ENCODE data around the gene GRIN2A. TPM values are rescaled to one million over a fixed set of nuclear protein-coding genes. Genes with fewer than 3 reads are reported as not detected.

Gene GRIN2A
- total RNA-seq, 1 donor = 3.4 TPM

DNA sequence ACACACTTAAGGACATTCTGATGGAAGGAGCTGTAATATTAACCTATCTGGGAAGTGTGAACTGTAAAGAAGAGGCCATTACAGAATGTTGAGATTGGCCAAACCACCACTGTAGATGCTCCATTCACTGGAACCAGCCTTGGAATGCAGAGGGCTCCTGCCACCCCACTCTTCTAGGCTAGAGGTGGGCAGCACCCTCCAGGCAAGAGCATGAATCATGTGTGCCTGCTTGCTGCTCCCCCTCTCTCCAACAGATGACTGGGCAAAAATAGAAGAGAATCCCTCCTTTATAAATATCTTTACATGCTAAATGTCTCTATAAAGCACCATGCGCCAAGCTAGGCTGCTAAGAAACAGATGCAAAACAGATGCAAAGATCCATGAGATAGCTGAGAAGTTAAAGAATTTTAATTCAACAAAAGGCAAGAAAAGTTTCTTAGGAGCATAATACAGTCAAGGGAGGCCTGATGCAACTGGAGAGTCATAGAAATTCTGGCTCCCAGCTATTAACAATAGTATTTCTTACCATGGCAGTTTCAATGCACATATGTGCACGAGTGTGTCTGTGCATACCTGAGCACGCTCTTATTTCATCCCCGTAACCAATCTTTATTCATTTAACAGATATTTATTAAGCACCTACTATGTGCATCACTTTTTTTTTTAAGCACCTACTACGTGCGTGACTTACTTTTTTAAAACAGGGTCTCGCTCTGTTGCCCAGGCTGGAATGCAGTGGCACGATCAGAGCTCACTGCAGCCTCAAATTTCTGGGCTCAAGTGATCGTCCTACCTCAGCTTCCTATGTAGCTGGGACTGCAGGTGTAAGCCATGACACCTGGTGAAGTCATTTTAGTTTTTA is 53.6 kb downstream of the GRIN2A start:
- TF ChIP-seq, protein P1, sequence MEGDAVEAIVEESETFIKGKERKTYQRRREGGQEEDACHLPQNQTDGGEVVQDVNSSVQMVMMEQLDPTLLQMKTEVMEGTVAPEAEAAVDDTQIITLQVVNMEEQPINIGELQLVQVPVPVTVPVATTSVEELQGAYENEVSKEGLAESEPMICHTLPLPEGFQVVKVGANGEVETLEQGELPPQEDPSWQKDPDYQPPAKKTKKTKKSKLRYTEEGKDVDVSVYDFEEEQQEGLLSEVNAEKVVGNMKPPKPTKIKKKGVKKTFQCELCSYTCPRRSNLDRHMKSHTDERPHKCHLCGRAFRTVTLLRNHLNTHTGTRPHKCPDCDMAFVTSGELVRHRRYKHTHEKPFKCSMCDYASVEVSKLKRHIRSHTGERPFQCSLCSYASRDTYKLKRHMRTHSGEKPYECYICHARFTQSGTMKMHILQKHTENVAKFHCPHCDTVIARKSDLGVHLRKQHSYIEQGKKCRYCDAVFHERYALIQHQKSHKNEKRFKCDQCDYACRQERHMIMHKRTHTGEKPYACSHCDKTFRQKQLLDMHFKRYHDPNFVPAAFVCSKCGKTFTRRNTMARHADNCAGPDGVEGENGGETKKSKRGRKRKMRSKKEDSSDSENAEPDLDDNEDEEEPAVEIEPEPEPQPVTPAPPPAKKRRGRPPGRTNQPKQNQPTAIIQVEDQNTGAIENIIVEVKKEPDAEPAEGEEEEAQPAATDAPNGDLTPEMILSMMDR (IDR thresholded peaks at IDR 0.05; ENCODE audit: insufficient read depth, low read length) = no peak
- peak; percentile 78 for DNase-seq (ENCODE audit: low read depth)
- H3K4me3 ChIP-seq (ENCODE audit: low read depth, low read length) = no peak overlapping the region

DNA sequence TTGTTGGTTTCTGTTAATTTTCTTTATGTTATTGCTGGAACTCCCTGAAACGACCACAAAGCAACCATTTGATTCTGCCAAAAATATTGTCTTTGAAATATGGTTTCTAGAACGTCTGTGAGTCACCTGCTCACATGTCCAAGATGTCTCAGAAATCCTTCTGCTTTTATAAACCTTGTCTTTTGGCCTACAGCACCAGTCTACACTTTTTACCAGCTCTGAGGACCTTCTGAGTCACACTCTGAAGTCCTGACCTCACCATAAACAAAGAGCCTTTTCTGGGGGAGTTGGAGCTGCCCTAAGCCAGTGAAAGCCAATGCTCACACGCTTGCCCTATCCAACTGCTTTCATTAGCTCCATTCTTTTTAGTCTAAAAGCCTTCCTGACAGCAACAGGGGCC is 55.5 kb downstream of the GRIN2A start:
- H3K4me3 ChIP-seq (ENCODE audit: low read depth, low read length) = no peak overlapping the region
- peak; percentile 96 for DNase-seq (ENCODE audit: low read depth)
- TF ChIP-seq, protein P1 (IDR thresholded peaks at IDR 0.05; ENCODE audit: insufficient read depth, low read length) = no peak

DNA sequence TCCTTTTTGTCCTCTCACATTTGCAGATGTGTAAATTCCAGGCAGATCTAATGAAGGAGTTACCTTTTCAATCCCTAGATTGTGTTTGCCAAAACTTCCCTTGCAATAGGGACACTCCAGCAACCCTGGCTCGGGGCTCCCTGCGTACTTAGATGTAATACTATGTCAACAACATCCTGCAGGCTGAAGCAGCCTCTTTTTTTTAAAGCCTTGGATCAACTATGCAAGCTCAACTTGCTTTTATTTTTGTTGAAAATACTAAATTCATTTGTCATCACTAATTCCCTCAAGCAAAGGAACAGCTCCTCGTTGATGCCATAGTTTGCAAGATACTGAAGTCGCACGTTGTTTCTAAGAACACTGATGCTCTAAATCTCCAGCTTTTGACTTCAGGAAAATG is 59.1 kb downstream of the GRIN2A start:
- no peak overlapping the region for H3K4me3 ChIP-seq (ENCODE audit: low read depth, low read length)
- TF ChIP-seq, protein P1 (IDR thresholded peaks at IDR 0.05; ENCODE audit: insufficient read depth, low read length) = no peak
- DNase-seq (ENCODE audit: low read depth) = peak; percentile 39

DNA sequence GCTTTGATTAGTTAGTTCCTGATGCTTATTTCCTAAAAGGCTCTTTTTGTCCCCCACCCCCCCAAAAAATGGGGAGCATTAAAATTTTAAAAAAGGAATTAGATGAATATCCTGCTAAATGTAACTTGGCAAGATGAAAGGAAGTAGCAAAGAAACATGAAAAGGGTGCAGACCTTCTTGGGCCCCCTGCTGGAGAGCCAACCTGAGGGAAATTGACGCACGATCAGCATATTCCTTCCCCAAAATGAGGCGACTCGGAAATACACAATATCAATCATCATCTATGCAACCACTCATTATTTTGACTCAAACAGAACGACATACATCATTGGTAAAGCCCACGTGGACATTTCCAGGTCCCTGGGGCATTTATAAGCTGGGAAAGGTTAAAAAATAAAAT is 59.7 kb downstream of the GRIN2A start:
- DNase-seq (ENCODE audit: low read depth) = no peak
- TF ChIP-seq, protein P1 (IDR thresholded peaks at IDR 0.05; ENCODE audit: insufficient read depth, low read length) = peak; percentile 39
- H3K4me3 ChIP-seq (ENCODE audit: low read depth, low read length) = no peak overlapping the region

DNA sequence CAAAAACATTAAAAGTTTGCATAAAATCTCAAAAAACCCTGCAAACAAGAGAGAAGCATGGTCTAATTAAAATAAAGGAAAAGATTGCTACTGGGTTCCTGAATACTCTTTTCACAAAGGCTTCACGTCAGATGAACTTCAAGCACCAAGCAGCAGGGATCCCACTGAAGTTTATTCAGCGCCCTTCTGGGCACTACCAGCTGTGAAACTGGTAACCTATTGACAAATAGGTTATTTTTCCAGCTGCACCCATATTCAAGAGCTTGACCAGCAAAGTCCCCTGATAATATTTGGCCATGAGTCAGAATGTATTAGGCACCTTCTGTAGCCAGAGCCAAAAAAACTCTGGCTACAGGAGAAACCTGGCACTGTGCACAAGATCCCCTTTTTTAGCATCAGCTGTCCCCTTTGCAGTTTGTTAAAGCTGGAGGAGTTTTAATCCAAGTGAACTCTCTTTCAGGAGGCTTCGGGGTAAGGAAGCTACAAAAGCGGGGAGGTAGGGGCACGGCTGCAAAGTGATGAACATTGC is 60.3 kb downstream of the GRIN2A start:
- H3K4me3 ChIP-seq (ENCODE audit: low read depth, low read length) = no peak overlapping the region
- no peak for DNase-seq (ENCODE audit: low read depth)
- TF ChIP-seq, protein P1 (IDR thresholded peaks at IDR 0.05; ENCODE audit: insufficient read depth, low read length) = no peak

DNA sequence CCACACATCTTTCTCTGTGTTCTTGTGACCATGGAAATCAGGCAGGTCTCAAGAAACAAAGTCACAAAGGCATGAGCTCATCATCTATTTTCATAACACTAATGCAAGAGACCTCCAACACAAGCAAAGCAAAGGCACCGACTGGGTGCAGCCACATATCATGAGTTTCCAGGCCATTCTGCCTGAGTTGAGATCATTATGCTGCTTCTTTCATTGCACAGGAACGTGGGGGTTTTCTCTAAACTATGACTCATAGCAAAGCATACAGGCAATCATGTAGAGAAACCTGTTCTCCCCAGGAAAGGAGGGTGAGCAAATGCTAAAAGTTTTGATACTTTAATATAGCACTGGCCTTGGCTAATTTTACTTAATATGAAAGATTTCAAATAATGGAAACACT is 60.7 kb downstream of the GRIN2A start:
- no peak overlapping the region for H3K4me3 ChIP-seq (ENCODE audit: low read depth, low read length)
- TF ChIP-seq, protein P1 (IDR thresholded peaks at IDR 0.05; ENCODE audit: insufficient read depth, low read length) = no peak
- DNase-seq (ENCODE audit: low read depth) = peak; percentile 78
